Endothelial cell of umbilical vein (primary cell): ENCODE results near the gene PDPK1.

Source experiments
- POLR2A ChIP-seq: IDR thresholded peaks from 2 replicates; pipeline ENCODE4 v1.6.1; 2012; ENCODE audit warnings: low read depth, mild to moderate bottlenecking, control low read depth, low read length
- TF ChIP-seq, protein P1 (sequence below), 2 donors: IDR thresholded peaks; 1 replicate in 1 of 2; 2 replicates in 1 of 2; pipeline ENCODE4 v1.5.1; 2011; ENCODE audit warnings: low read length in 2 of 2, mild to moderate bottlenecking in 2 of 2, moderate library complexity in 2 of 2, control low read depth in 1 of 2, inconsistent platforms in 1 of 2, low read depth in 1 of 2; ENCODE audit not compliant: insufficient read depth in 1 of 2; ENCODE audit errors: extremely low read depth in 1 of 2

DNA sequence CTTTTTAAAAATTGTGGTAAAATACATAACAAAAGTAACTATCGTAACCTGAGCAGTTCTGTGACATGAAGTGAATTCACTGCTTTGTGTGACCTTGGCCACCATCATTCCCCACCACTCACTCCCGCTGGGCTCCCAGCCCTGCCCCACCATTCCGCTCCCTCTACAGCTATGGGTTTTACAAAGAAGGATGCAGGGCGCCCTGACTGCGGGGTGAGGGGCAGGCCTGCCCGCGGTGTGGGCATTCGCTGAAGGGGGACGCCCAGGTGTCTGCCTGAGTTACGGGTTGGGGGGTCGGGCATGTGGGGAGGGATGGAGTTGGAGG lies 6.5 kb upstream of the PDPK1 start, which contains the start of gene CEMP1:
- TF ChIP-seq, protein P1, sequence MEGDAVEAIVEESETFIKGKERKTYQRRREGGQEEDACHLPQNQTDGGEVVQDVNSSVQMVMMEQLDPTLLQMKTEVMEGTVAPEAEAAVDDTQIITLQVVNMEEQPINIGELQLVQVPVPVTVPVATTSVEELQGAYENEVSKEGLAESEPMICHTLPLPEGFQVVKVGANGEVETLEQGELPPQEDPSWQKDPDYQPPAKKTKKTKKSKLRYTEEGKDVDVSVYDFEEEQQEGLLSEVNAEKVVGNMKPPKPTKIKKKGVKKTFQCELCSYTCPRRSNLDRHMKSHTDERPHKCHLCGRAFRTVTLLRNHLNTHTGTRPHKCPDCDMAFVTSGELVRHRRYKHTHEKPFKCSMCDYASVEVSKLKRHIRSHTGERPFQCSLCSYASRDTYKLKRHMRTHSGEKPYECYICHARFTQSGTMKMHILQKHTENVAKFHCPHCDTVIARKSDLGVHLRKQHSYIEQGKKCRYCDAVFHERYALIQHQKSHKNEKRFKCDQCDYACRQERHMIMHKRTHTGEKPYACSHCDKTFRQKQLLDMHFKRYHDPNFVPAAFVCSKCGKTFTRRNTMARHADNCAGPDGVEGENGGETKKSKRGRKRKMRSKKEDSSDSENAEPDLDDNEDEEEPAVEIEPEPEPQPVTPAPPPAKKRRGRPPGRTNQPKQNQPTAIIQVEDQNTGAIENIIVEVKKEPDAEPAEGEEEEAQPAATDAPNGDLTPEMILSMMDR (IDR thresholded peaks at IDR 0.05; ENCODE audit: extremely low read depth in 1 of 2, insufficient read depth in 1 of 2, low read depth in 1 of 2, low read length in 2 of 2), result no peak
- TF ChIP-seq POLR2A, result no peak
